IMR-90 (cell line): ENCODE data around the gene TTLL11. TPM values are rescaled to one million over a fixed set of nuclear protein-coding genes. Genes with fewer than 3 reads are reported as not detected.

Source experiments
- ATAC-seq: fragments of 200-7000 bp; cut with Tn5 transposase; 2 replicates; pipeline ENCODE4 v1.9.1; 2020; ENCODE audit warnings: low read depth, mild to moderate bottlenecking, moderate library complexity
- BruUV-seq: library from RNA; stranded (reverse); fragments of 400-500 nt; replicated peaks from 2 replicates; lab custom pipeline; 2021; lab: Mats Ljungman, UMichigan
- CTCF ChIA-PET: fragments of 300-600 bp; formaldehyde crosslinking; extraction: SDS; loops from one replicate; lab custom pipeline; 2021; ENCODE audit warnings: antibody characterized with exemption; lab: Yijun Ruan, JAX
- POLR2A ChIA-PET: fragments of 300-600 bp; sonication (Branson Sonifier 250); formaldehyde crosslinking; loops from one replicate; lab custom pipeline; 2022; ENCODE audit warnings: antibody characterized with exemption; ENCODE audit not compliant: unreplicated experiment; lab: Charles Lee
- DNase-seq: peaks from one replicate; pipeline ENCODE4 v3.0.0; 2013
- H2AFZ ChIP-seq: replicated peaks from 2 replicates; pipeline ENCODE3; 2013; ENCODE audit warnings: low read length, mild to moderate bottlenecking; ENCODE audit not compliant: poor library complexity
- H2AK5ac ChIP-seq: 2 replicates; pipeline ENCODE4 v1.6.1; 2013; ENCODE audit warnings: low read depth, low read length, inconsistent platforms
- H2AK9ac ChIP-seq: replicated peaks from 2 replicates; pipeline ENCODE3; 2013; ENCODE audit warnings: mild to moderate bottlenecking, low read depth, low read length, moderate library complexity; ENCODE audit not compliant: poor library complexity
- H2BK120ac ChIP-seq: 2 replicates; pipeline ENCODE4 v1.6.1; 2013; ENCODE audit warnings: low read depth, low read length, inconsistent platforms
- H2BK15ac ChIP-seq: 3 replicates; pipeline ENCODE4 v1.6.1; 2013; ENCODE audit warnings: low read depth, low read length, inconsistent platforms
- H2BK20ac ChIP-seq: 2 replicates; pipeline ENCODE4 v1.6.1; 2013; ENCODE audit warnings: low read depth, mild to moderate bottlenecking, inconsistent platforms, low read length, moderate library complexity
- H2BK5ac ChIP-seq: 2 replicates; pipeline ENCODE4 v1.6.1; 2013; ENCODE audit warnings: mild to moderate bottlenecking, low read depth, low read length, inconsistent platforms; ENCODE audit not compliant: poor library complexity, severe bottlenecking
- H3K14ac ChIP-seq: replicated peaks from 2 replicates; pipeline ENCODE4 v1.6.1; 2013; ENCODE audit warnings: low read depth, low read length, inconsistent platforms
- H3K18ac ChIP-seq: 2 replicates; pipeline ENCODE4 v1.6.1; 2013; ENCODE audit warnings: low read depth, low read length, control low read depth
- H3K23ac ChIP-seq: 2 replicates; pipeline ENCODE4 v1.6.1; 2013; ENCODE audit warnings: low read depth, low read length, inconsistent platforms
- H3K27ac ChIP-seq: 2 replicates; pipeline ENCODE4 v1.5.1; 2013; ENCODE audit warnings: mild to moderate bottlenecking, control low read depth, low read length; ENCODE audit not compliant: insufficient read depth
- H3K27me3 ChIP-seq: 2 replicates; pipeline ENCODE4 v1.6.1; 2013; ENCODE audit warnings: low read length; ENCODE audit not compliant: control insufficient read depth, insufficient read depth
- H3K36me3 ChIP-seq: 2 replicates; pipeline ENCODE4 v1.6.1; 2013; ENCODE audit warnings: low read length, mixed read lengths; ENCODE audit not compliant: control insufficient read depth, insufficient read depth
- H3K4ac ChIP-seq: 2 replicates; pipeline ENCODE4 v1.6.1; 2013; ENCODE audit warnings: low read depth, low read length, inconsistent platforms
- H3K4me1 ChIP-seq: 2 replicates; pipeline ENCODE4 v1.6.1; 2013; ENCODE audit warnings: low read length, mixed read lengths; ENCODE audit not compliant: control insufficient read depth, insufficient read depth
- H3K4me2 ChIP-seq: 2 replicates; pipeline ENCODE4 v1.6.1; 2013; ENCODE audit warnings: low read depth, mild to moderate bottlenecking, control low read depth, low read length, moderate library complexity
- H3K4me3 ChIP-seq: 2 replicates; pipeline ENCODE4 v1.5.1; 2013; ENCODE audit warnings: low read depth, mild to moderate bottlenecking, control low read depth, low read length, moderate library complexity; ENCODE audit not compliant: insufficient read depth
- H3K56ac ChIP-seq: 2 replicates; pipeline ENCODE4 v1.6.1; 2013; ENCODE audit warnings: low read length, inconsistent platforms; ENCODE audit not compliant: insufficient read depth; ENCODE audit errors: extremely low read depth
- H3K79me1 ChIP-seq, 2 experiments: 2 replicates each; pipeline ENCODE4 v1.6.1; 2013; ENCODE audit warnings: low read length in 2 of 2, inconsistent platforms in 1 of 2, low read depth in 1 of 2
- H3K9ac ChIP-seq: 2 replicates; pipeline ENCODE4 v1.6.1; 2013; ENCODE audit warnings: low read depth, low read length, control low read depth
- H3K9me1 ChIP-seq: 2 replicates; pipeline ENCODE4 v1.6.1; 2013; ENCODE audit warnings: low read length, inconsistent platforms; ENCODE audit not compliant: insufficient read depth
- H3K9me3 ChIP-seq: 2 replicates; pipeline ENCODE4 v1.6.1; 2013; ENCODE audit warnings: low read length; ENCODE audit not compliant: control insufficient read depth, insufficient read depth
- H4K20me1 ChIP-seq: 2 replicates; pipeline ENCODE4 v1.6.1; 2013; ENCODE audit warnings: low read length, inconsistent platforms; ENCODE audit not compliant: insufficient read depth
- H4K5ac ChIP-seq: 2 replicates; pipeline ENCODE4 v1.6.1; 2013; ENCODE audit warnings: mild to moderate bottlenecking, low read depth, low read length, control low read depth
- H4K8ac ChIP-seq, 2 experiments: 2 replicates each; pipeline ENCODE4 v1.6.1; 2013; ENCODE audit warnings: low read depth in 2 of 2, low read length in 2 of 2, control low read depth in 1 of 2, inconsistent platforms in 1 of 2
- H4K91ac ChIP-seq: 2 replicates; pipeline ENCODE4 v1.6.1; 2013; ENCODE audit warnings: low read depth, low read length, inconsistent platforms; ENCODE audit not compliant: insufficient read depth
- MAZ ChIP-seq: IDR thresholded peaks from 2 replicates; pipeline ENCODE4 v1.6.1; 2012; ENCODE audit warnings: low read depth, mild to moderate bottlenecking, low read length, improper control_type of control experiment, moderate library complexity, borderline replicate concordance
- NFE2L2 ChIP-seq: fragments of 150-350 bp; IDR thresholded peaks from 2 replicates; pipeline ENCODE4 v1.6.1; 2016; ENCODE audit warnings: low read depth, mild to moderate bottlenecking, low read length
- USF2 ChIP-seq: fragments of 150-350 bp; IDR thresholded peaks from 2 replicates; pipeline ENCODE4 v1.6.1; 2017; ENCODE audit warnings: mild to moderate bottlenecking, antibody characterized with exemption, low read length, low read depth
- WGBS, 2 experiments: methylation state at CpG; one replicate each; pipeline versions ENCODE4 v1.1.5 to v1.1.7; 2013; ENCODE audit warnings: missing lambda C conversion rate in 2 of 2; ENCODE audit not compliant: insufficient read length in 1 of 2; ENCODE audit errors: extremely low coverage in 2 of 2; 5-methylcytosine and 5-hydroxymethylcytosine counted together
- dilution Hi-C: fragments of 300-500 bp; cut with HindIII; formaldehyde crosslinking; loops from one replicate; pipeline ENCODE4 v1.14.3; 2018; ENCODE audit warnings: low sequenced_read_pairs; ENCODE audit not compliant: unreplicated experiment
- in situ Hi-C: fragments of 300-500 bp; cut with MboI; formaldehyde crosslinking; loops from 3 replicates; pipeline ENCODE4 v1.14.3; 2019; ENCODE audit warnings: low sequenced_read_pairs, inconsistent platforms, mixed read lengths
- intact Hi-C: fragments of 100-400 bp; cut with micrococcal nuclease; formaldehyde crosslinking; loops from 2 replicates; pipeline ENCODE4 v1.10.0; 2022
- polyA plus RNA-seq, 3 experiments: library from polyadenylated mRNA; depleted of rRNA; stranded (reverse); fragments of >200 nt; gene quantifications; 2 replicates each; pipeline ENCODE4 v1.2.3, GENCODE V29; 2012; ENCODE audit warnings: low replicate concordance in 1 of 3
- total RNA-seq: library from RNA; depleted of rRNA; stranded (reverse); fragments of >200 nt; gene quantifications from 2 replicates; pipeline ENCODE4 v1.2.3, GENCODE V29; 2012

TTLL11 gene
- total and polyA plus RNA-seq, 2 of the 4 experiments (the other 2 are of a cell fraction), result 2.0 to 4.6 TPM

- Histone ChIP-seq H2BK120ac (no peak overlapping the region), H3K14ac (no peak overlapping the region), H2BK20ac (no peak overlapping the region), H3K56ac (no peak overlapping the region), H2AK9ac (no peak overlapping the region), H3K9me3 (no peaks in the 10 kb centered on the region), H4K5ac (no peak overlapping the region), H3K4me1 (peaks cover 13% of the 10 kb centered on the region), H3K9me1 (peaks cover 10% of the 10 kb centered on the region), H3K36me3 (no peaks in the 10 kb centered on the region), H3K4me2 (no peak overlapping the region), H2AK5ac (peak overlapping the region; percentile 54; the same call in 1 of the 2 replicates), H4K8ac (no peak overlapping the region), H3K4me3 (no peak overlapping the region), H4K91ac (no peak overlapping the region), H2AFZ (no peak overlapping the region), H4K20me1 (no peaks in the 10 kb centered on the region), H3K9ac (no peak overlapping the region), H2BK5ac (no peak overlapping the region), H3K79me1 (no peaks in the 10 kb centered on the region), H2BK15ac (no peak overlapping the region), H3K23ac (no peak overlapping the region), H3K27me3 (peaks cover 4% of the 10 kb centered on the region; the same call in 1 of the 2 replicates), H3K18ac (no peak overlapping the region), H3K4ac (no peak overlapping the region), H3K27ac (no peak overlapping the region)
- TF ChIP-seq NFE2L2 (no peak), MAZ (no peak), USF2 (no peak)
- 70% methylated on average over 2 of the region's 24 CpGs; no CpG with 5 or more reads in 1 of the 2 experiments for WGBS, 2 experiments
- intact Hi-C loops (no loop called here), in situ Hi-C loops (no loop called here), dilution Hi-C loops (no loop called here)
- DNase-seq (no peak), ATAC-seq (no peak)
- ChIA-PET CTCF (interaction anchor here (0.8 to 1.3 kb wide), 2 partner anchors 29 to 222 kb away, joined by 3 to 5 read pairs; no protein-coding TSS in a partner anchor), POLR2A (no interaction called here)
- BruUV-seq, result no TSS peak
These were observed 35.2 kb upstream of the TTLL11 start for GRCh38 chr9:122128007-122128968.
